ENCODE data around the gene BYSL.

DNA sequence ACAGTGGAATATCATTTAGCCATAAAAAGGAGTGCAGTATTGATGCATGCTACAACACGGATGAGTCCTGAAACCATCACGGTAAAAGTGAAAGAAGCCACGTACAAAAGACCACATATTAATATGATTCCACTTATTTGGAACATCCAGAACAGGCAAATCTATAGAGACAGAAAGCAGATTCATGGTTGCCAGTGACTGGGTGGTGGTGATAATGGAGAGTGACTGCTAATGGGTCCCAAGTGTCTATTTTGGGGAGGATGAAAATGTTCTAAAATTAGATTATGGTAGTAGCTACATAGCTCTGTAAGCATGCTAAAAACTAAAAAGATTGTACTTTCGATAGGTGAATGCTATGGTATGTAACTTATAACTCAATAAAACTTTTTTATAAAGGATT, 38.7 kb downstream of the BYSL start:
- TF ChIP-seq POLR2A (IDR thresholded peaks at IDR 0.05) = no peak
- TF ChIP-seq, protein P1, sequence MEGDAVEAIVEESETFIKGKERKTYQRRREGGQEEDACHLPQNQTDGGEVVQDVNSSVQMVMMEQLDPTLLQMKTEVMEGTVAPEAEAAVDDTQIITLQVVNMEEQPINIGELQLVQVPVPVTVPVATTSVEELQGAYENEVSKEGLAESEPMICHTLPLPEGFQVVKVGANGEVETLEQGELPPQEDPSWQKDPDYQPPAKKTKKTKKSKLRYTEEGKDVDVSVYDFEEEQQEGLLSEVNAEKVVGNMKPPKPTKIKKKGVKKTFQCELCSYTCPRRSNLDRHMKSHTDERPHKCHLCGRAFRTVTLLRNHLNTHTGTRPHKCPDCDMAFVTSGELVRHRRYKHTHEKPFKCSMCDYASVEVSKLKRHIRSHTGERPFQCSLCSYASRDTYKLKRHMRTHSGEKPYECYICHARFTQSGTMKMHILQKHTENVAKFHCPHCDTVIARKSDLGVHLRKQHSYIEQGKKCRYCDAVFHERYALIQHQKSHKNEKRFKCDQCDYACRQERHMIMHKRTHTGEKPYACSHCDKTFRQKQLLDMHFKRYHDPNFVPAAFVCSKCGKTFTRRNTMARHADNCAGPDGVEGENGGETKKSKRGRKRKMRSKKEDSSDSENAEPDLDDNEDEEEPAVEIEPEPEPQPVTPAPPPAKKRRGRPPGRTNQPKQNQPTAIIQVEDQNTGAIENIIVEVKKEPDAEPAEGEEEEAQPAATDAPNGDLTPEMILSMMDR (IDR thresholded peaks at IDR 0.05) = no peak
